Esophagus (tissue), 2 donors: ENCODE data around the gene IGFBP2. TPM values are rescaled to one million over a fixed set of nuclear protein-coding genes. Genes with fewer than 3 reads are reported as not detected.
A peak's percentile ranks its signal among the peaks of the same experiment; 100 is the strongest.

Experiments used
- H3K27ac ChIP-seq, 2 donors: one replicate each; pipeline ENCODE4 v1.5.1; 2013; ENCODE audit warnings: low read depth in 2 of 2, mild to moderate bottlenecking in 2 of 2, inconsistent platforms in 1 of 2, low read length in 1 of 2, moderate library complexity in 1 of 2
- H3K27me3 ChIP-seq, 2 donors: one replicate each; pipeline ENCODE4 v1.6.1; 2013; ENCODE audit warnings: low read length in 2 of 2, control low read depth in 1 of 2, mild to moderate bottlenecking in 1 of 2; ENCODE audit not compliant: insufficient read depth in 2 of 2, control insufficient read depth in 1 of 2
- H3K36me3 ChIP-seq, 2 donors: one replicate each; pipeline ENCODE4 v1.6.1; 2013; ENCODE audit warnings: low read length in 1 of 2; ENCODE audit not compliant: control insufficient read depth in 2 of 2, insufficient read depth in 2 of 2
- H3K4me1 ChIP-seq, 2 donors: one replicate each; pipeline ENCODE4 v1.6.1; 2013; ENCODE audit warnings: low read length in 1 of 2; ENCODE audit not compliant: control insufficient read depth in 2 of 2, insufficient read depth in 2 of 2
- H3K4me3 ChIP-seq, 2 donors: one replicate each; pipeline ENCODE4 v1.5.1; 2013; ENCODE audit warnings: low read length in 2 of 2, mild to moderate bottlenecking in 2 of 2, low read depth in 1 of 2, moderate library complexity in 1 of 2
- H3K9me3 ChIP-seq, 2 donors: one replicate each; pipeline ENCODE4 v1.6.1; 2013; ENCODE audit warnings: mild to moderate bottlenecking in 2 of 2, low read depth in 1 of 2, low read length in 1 of 2, moderate library complexity in 1 of 2; ENCODE audit not compliant: control insufficient read depth in 2 of 2, insufficient read depth in 1 of 2
- WGBS, 2 donors: extraction: QIAGEN DNeasy Blood & Tissue Kit; methylation state at CpG; one replicate each; pipeline ENCODE4 v1.1.7; 2013; 5-methylcytosine and 5-hydroxymethylcytosine counted together
- polyA plus RNA-seq, 2 donors: library from polyadenylated mRNA; stranded (reverse); fragments of 200-250 nt; gene quantifications; one replicate each; pipeline ENCODE4 v1.2.3, GENCODE V29; 2013
- donor health status: healthy with polysubstance abuse.
- donor health status: Bipolar disorder and iron deficiency.

Gene IGFBP2
- polyA plus RNA-seq, 2 donors, result 93.6 to 138 TPM

- H3K27ac ChIP-seq, result no peak overlapping the region
- H3K4me3 ChIP-seq, result no peak overlapping the region
- H3K9me3 ChIP-seq, result no peaks in the 10 kb centered on the region
- H3K4me1 ChIP-seq, result peaks cover 0 to 2% of the 10 kb centered on the region in 2 donors
- 96 to 97% methylated on average over 5 of the region's 5 CpGs for WGBS, 2 donors
- H3K36me3 ChIP-seq, result no peaks in the 10 kb centered on the region
- no peaks in the 10 kb centered on the region for H3K27me3 ChIP-seq
Observed at GRCh38 chr2:216608525-216608924, 24.7 kb upstream of the IGFBP2 start.

- WGBS, 2 donors, result 74 to 79% methylated on average over 7 of the region's 7 CpGs
- Histone ChIP-seq H3K27ac (no peak overlapping the region), H3K4me3 (no peak overlapping the region), H3K4me1 (peaks cover 0 to 1% of the 10 kb centered on the region in 2 donors), H3K9me3 (no peaks in the 10 kb centered on the region), H3K27me3 (no peaks in the 10 kb centered on the region), H3K36me3 (no peaks in the 10 kb centered on the region)
Observed at GRCh38 chr2:216615298-216616082, 17.7 kb upstream of the IGFBP2 start.

DNA sequence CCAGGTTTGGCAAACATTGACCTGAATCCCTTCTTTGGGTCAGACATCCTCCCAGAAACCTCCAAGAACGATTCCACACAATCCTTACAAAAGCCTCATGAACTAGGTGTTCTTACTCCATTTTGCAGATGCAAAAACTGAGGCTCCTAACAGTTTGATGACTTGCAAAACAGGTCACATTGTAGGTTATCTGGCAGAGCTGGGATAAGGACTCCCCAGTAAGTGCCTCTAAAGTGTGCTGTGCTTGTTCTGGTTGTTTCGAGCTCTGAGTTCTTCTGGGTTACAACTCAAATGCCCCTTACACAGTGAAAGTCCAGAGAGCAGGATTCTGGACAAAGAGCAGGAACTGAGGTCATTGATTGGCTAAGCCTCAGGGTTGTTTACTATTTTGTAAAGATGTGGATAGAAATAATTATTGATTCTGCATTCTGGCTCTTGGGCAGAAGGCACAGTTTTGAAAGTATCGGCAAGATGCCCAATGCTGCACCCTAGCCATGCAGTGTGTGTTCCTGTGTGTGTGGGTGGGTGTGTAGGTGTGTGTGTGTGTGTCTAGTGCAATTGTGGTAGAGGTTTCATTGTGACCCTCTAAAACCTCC, 17.0 kb upstream of the IGFBP2 start:
- no peaks in the 10 kb centered on the region for H3K27me3 ChIP-seq
- WGBS, 2 donors, result 76 to 90% methylated on average over 3 of the region's 3 CpGs
- no peak overlapping the region for H3K27ac ChIP-seq

GRCh38 chr2:216617159-216617815, 15.9 kb upstream of the IGFBP2 start:
- Histone ChIP-seq H3K9me3 (no peaks in the 10 kb centered on the region), H3K4me3 (no peak overlapping the region), H3K27me3 (no peaks in the 10 kb centered on the region), H3K4me1 (peaks cover 0 to 1% of the 10 kb centered on the region in 2 donors), H3K27ac (no peak overlapping the region), H3K36me3 (no peaks in the 10 kb centered on the region)
- 88 to 90% methylated on average over 13 of the region's 13 CpGs for WGBS, 2 donors

More for the DNA sequence above, 17.0 kb upstream of the IGFBP2 start:
- peaks cover 0 to 1% of the 10 kb centered on the region in 2 donors for H3K4me1 ChIP-seq
- no peak overlapping the region for H3K4me3 ChIP-seq
- H3K9me3 ChIP-seq, result no peaks in the 10 kb centered on the region
- no peaks in the 10 kb centered on the region for H3K36me3 ChIP-seq

- H3K27me3 ChIP-seq, result no peaks in the 10 kb centered on the region
- WGBS, 2 donors, result 81% methylated on average over 7 of the region's 7 CpGs
- H3K36me3 ChIP-seq, result no peaks in the 10 kb centered on the region
- H3K27ac ChIP-seq, result no peak overlapping the region
- H3K9me3 ChIP-seq, result no peaks in the 10 kb centered on the region
- no peak overlapping the region for H3K4me3 ChIP-seq
- peaks cover 0 to 1% of the 10 kb centered on the region in 2 donors for H3K4me1 ChIP-seq
Observed at GRCh38 chr2:216618785-216619184, 14.4 kb upstream of the IGFBP2 start.

GRCh38 chr2:216619411-216620393, 13.5 kb upstream of the IGFBP2 start:
- H3K4me1 ChIP-seq, result peaks cover 0 to 1% of the 10 kb centered on the region in 2 donors
- H3K4me3 ChIP-seq, result no peak overlapping the region
- H3K36me3 ChIP-seq, result no peaks in the 10 kb centered on the region
- H3K9me3 ChIP-seq, result no peaks in the 10 kb centered on the region
- no peak overlapping the region for H3K27ac ChIP-seq
- 62 to 74% methylated on average over 12 of the region's 12 CpGs for whole genome bisulfite sequencing, 2 donors
- H3K27me3 ChIP-seq, result no peaks in the 10 kb centered on the region

- Histone ChIP-seq H3K27me3 (no peaks in the 10 kb centered on the region), H3K36me3 (no peaks in the 10 kb centered on the region), H3K9me3 (no peaks in the 10 kb centered on the region), H3K27ac (peak overlapping the region in 1 of 2 donors; percentile 53), H3K4me1 (peaks cover 0 to 1% of the 10 kb centered on the region in 2 donors), H3K4me3 (no peak overlapping the region)
- WGBS, 2 donors, result 65 to 70% methylated on average over 12 of the region's 12 CpGs
Observed at GRCh38 chr2:216620786-216621185, 12.4 kb upstream of the IGFBP2 start.

DNA sequence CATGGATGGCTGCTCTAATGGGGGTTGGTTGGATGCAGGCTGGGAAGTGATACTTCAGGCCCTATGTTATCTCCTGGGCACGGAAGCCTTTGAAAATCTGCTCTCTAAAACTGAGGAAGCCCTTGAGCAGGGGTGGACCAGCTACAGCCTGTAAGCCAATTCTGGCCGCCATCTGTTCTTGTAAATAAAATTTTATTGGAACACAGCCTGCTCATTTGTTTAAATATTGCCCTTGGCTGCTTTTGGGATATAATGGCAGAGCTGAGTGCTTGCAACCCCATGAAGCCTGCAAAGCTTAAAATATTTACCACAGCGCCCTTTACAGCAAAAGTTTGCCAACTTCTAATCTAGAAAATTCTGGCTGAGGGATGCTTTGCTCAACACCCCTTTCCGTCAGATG, 11.9 kb upstream of the IGFBP2 start:
- Histone ChIP-seq H3K36me3 (no peaks in the 10 kb centered on the region), H3K4me3 (no peak overlapping the region), H3K27me3 (no peaks in the 10 kb centered on the region), H3K4me1 (peaks cover 0 to 1% of the 10 kb centered on the region in 2 donors), H3K27ac (peak overlapping the region in 1 of 2 donors; percentile 53), H3K9me3 (no peaks in the 10 kb centered on the region)
- 50 to 56% methylated on average over 4 of the region's 4 CpGs for WGBS, 2 donors

GRCh38 chr2:216622526-216622925, 10.7 kb upstream of the IGFBP2 start:
- Histone ChIP-seq H3K36me3 (no peaks in the 10 kb centered on the region), H3K9me3 (no peaks in the 10 kb centered on the region), H3K27ac (no peak overlapping the region), H3K4me1 (peaks cover 0 to 1% of the 10 kb centered on the region in 2 donors), H3K4me3 (no peak overlapping the region), H3K27me3 (no peaks in the 10 kb centered on the region)
- WGBS, 2 donors, result 65 to 81% methylated on average over 4 of the region's 4 CpGs
